ENCODE measurements around the gene PIERCE2. TPM values are rescaled to one million over a fixed set of nuclear protein-coding genes. Genes with fewer than 3 reads are reported as not detected.

Gene PIERCE2
- total RNA-seq, 6 experiments from 2014 or later: 0.31 to 1.8 (median 1.3) TPM; not detected in 1

DNA sequence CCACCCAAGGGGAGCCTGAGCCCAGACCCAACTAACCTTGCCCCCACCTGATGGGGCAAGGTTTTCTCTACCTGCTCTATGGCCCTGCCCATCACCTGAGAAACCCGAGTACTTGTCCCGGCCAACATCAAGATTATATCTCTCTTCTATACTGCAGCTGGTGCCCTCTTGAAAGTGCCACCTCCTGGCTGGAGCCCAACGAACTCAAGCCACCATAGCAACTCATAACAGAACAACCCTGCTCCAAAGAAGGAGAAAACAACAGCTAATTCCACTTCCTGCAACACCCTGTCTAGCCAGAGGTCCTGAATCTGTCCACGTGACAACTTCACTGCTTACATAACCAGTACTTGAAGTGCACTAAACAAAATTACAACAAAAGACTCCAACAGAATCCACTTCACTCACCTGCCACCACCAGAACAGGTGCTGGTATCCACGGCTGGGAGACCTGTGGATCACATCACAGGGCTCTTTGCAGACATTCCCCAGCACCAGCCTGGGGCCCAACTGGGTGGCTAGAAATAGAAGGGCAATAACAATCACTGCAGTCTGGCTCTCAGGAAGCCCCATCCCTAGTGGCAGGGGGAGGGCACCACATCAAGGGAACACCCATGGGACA lies 49.2 kb downstream of the PIERCE2 start:
- no peak for ATAC-seq

DNA sequence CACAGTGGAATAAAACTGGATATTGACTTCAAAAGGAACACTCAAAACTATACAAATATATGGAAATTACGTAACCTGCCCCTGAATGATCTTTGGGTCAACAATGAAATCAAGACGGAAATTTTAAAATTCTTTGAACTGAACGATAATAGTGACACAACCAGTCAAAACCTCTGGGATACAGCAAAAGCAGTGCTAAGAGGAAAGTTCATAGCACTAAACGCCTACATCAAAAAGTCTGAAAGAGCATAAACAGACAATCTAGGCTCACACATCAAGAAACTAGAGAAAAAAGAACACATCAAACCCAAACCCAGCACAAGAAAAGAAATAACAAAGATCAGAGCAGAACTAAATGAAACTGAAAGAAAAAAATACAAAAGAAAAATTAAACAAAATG lies 53.2 kb downstream of the PIERCE2 start:
- TF ChIP-seq, protein P1, sequence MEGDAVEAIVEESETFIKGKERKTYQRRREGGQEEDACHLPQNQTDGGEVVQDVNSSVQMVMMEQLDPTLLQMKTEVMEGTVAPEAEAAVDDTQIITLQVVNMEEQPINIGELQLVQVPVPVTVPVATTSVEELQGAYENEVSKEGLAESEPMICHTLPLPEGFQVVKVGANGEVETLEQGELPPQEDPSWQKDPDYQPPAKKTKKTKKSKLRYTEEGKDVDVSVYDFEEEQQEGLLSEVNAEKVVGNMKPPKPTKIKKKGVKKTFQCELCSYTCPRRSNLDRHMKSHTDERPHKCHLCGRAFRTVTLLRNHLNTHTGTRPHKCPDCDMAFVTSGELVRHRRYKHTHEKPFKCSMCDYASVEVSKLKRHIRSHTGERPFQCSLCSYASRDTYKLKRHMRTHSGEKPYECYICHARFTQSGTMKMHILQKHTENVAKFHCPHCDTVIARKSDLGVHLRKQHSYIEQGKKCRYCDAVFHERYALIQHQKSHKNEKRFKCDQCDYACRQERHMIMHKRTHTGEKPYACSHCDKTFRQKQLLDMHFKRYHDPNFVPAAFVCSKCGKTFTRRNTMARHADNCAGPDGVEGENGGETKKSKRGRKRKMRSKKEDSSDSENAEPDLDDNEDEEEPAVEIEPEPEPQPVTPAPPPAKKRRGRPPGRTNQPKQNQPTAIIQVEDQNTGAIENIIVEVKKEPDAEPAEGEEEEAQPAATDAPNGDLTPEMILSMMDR (IDR thresholded peaks at IDR 0.05): no peak
- no peak for TF ChIP-seq POLR2A (IDR thresholded peaks at IDR 0.05)
- no peaks in the 10 kb centered on the region for H3K9me3 ChIP-seq
- intact Hi-C loops (cut with DNase I): no loop called here
- no peak overlapping the region for H3K4me3 ChIP-seq
- H3K4me1 ChIP-seq: no peaks in the 10 kb centered on the region
- H3K27me3 ChIP-seq: no peaks in the 10 kb centered on the region
- H3K27ac ChIP-seq: no peak overlapping the region
- ATAC-seq (no peak), DNase-seq (no peak)
- H3K36me3 ChIP-seq: no peaks in the 10 kb centered on the region
- WGBS (ENCODE audit: insufficient coverage, low coverage, low lambda C conversion rate, missing lambda C conversion rate): 56% methylated on average over 4 of the region's 4 CpGs

More for the DNA sequence above, 49.2 kb downstream of the PIERCE2 start:
- intact Hi-C loops (cut with DNase I): no loop called here
- Histone ChIP-seq H3K4me1 (no peaks in the 10 kb centered on the region), H3K4me3 (no peak overlapping the region), H3K9me3 (no peaks in the 10 kb centered on the region), H3K27me3 (no peaks in the 10 kb centered on the region), H3K36me3 (no peaks in the 10 kb centered on the region), H3K27ac (no peak overlapping the region)
- DNase-seq: no peak
- 79% methylated on average over 4 of the region's 5 CpGs for WGBS (ENCODE audit: insufficient coverage, low coverage, low lambda C conversion rate, missing lambda C conversion rate)
- TF ChIP-seq, protein P1 (IDR thresholded peaks at IDR 0.05): no peak

DNA sequence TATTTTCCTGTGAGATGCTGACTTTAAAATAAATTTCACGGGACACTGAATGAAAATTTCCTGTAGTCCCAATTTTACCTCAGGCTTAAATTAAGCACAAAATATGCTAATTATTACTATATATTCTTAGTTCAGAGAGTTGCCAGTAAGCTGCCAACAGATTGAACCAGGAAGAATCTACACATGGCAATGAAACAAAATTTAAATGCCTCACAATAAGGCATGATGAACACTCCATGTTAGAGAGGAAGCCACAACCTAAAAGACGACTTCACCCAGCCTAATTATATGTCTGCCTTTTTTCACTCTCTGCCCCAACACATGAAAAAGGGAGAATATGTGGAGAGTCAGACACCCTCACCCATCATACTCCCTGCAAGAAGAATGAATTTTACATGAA lies 60.0 kb downstream of the PIERCE2 start:
- Histone ChIP-seq H3K27me3 (no peaks in the 10 kb centered on the region), H3K36me3 (no peaks in the 10 kb centered on the region), H3K4me1 (no peaks in the 10 kb centered on the region), H3K27ac (no peak overlapping the region), H3K4me3 (no peak overlapping the region), H3K9me3 (no peaks in the 10 kb centered on the region)
- TF ChIP-seq, protein P1 (IDR thresholded peaks at IDR 0.05): no peak
- TF ChIP-seq POLR2A (IDR thresholded peaks at IDR 0.05): no peak
- DNase-seq: no peak
- ATAC-seq: no peak
- intact Hi-C loops (cut with DNase I): no loop called here
- 93% methylated on average over 2 of the region's 2 CpGs for WGBS (ENCODE audit: insufficient coverage, low coverage, low lambda C conversion rate, missing lambda C conversion rate)

MicroRNA genes within 50 kb of the gene (microRNA counts, 767-probe panel; counts per million panel counts)
- 237 counts per million for microRNA hsa-miR-628-3p
- microRNA hsa-miR-628-5p: 237 counts per million

Small RNA genes lying within 50 kb of the gene (microRNA-seq; reads per million reads assigned to microRNA genes)
- gene MIR628: 116 to 139 reads per million in 2 donors

Other genes with a start within 250 kb of the PIERCE2 start
- 10 to 100 TPM; 13.2 to 27.7 (median 20.2) TPM for gene RSL24D1, start 211.6 kb upstream of the PIERCE2 start, total RNA-seq
- gene RAB27A, start 118.7 kb upstream of the PIERCE2 start, total RNA-seq: 10 to 100 TPM; 15.9 to 41.4 (median 21.0) TPM
- gene PIGBOS1, start 89.4 kb upstream of the PIERCE2 start, total RNA-seq: 10 to 100 TPM in 2 of 6 experiments, 1 to 10 TPM in 4; 4.2 to 36.1 (median 5.8) TPM
- gene PIGB, start 89.3 kb upstream of the PIERCE2 start, total RNA-seq: 10 to 100 TPM in 1 of 6 experiments, 1 to 10 TPM in 5; 5.1 to 10.0 (median 6.5) TPM
- gene CCPG1, start 136 bp upstream of the PIERCE2 start, total RNA-seq: 10 to 100 TPM; 47.3 to 73.1 (median 57.3) TPM
- gene DNAAF4, start 99.7 kb downstream of the PIERCE2 start, total RNA-seq: under 1 TPM in 1 of 6 experiments, not detected in 5; 0.19 TPM
- gene PYGO1, start 179.8 kb downstream of the PIERCE2 start, total RNA-seq: under 1 TPM; 0.09 to 0.27 (median 0.19) TPM